CD4-positive, alpha-beta T cell treated with Interleukin-21 for 1 hour (primary cell): Measurements from ENCODE around the gene ANKRD55.
"Not testable (repeated sequence)": the region's sequence is repeated elsewhere in the genome, so short reads cannot be mapped to it uniquely, and the experiment has no call there.

Experiments
- DNase-seq: peaks from one replicate; pipeline ENCODE4 v3.0.0-alpha.2; 2020

Gene ANKRD55

GRCh38 chr5:56142614-56143372, 90.3 kb downstream of the ANKRD55 start:
- DNase-seq = no peak

- DNase-seq = no peak
Observed at GRCh38 chr5:56142233-56142613, 90.9 kb downstream of the ANKRD55 start.

- DNase-seq = no peak
Observed at GRCh38 chr5:56140073-56140472, 93.1 kb downstream of the ANKRD55 start.

GRCh38 chr5:56130664-56131063, 102.5 kb downstream of the ANKRD55 start:
- DNase-seq = no peak

GRCh38 chr5:56129288-56129687, 103.8 kb downstream of the ANKRD55 start:
- no peak for DNase-seq

GRCh38 chr5:56128113-56128512, 105.0 kb downstream of the ANKRD55 start:
- no peak for DNase-seq

- no peak for DNase-seq
Observed at GRCh38 chr5:56126487-56127179, 106.5 kb downstream of the ANKRD55 start.

GRCh38 chr5:56123531-56124243, 109.4 kb downstream of the ANKRD55 start:
- DNase-seq = no peak

- DNase-seq = not testable (repeated sequence)
Observed at GRCh38 chr5:56122360-56122985, 110.7 kb downstream of the ANKRD55 start.

- no peak for DNase-seq
Observed at GRCh38 chr5:56119050-56119449, 114.1 kb downstream of the ANKRD55 start.

GRCh38 chr5:56116599-56117141, 116.5 kb downstream of the ANKRD55 start:
- DNase-seq = no peak

GRCh38 chr5:56115589-56115988, 117.5 kb downstream of the ANKRD55 start:
- no peak for DNase-seq

GRCh38 chr5:56112526-56113121, 120.5 kb downstream of the ANKRD55 start:
- no peak for DNase-seq

GRCh38 chr5:56111404-56111781, 121.7 kb downstream of the ANKRD55 start:
- DNase-seq = no peak

- no peak for DNase-seq
Observed at GRCh38 chr5:56110646-56111403, 122.3 kb downstream of the ANKRD55 start.

- no peak for DNase-seq
Observed at GRCh38 chr5:56108246-56108645, 124.9 kb downstream of the ANKRD55 start.

- no peak for DNase-seq
Observed at GRCh38 chr5:56106837-56107236, 126.3 kb downstream of the ANKRD55 start.

- DNase-seq = no peak
Observed at GRCh38 chr5:56105511-56106291, 127.4 kb downstream of the ANKRD55 start.

GRCh38 chr5:56102889-56103288, 130.2 kb downstream of the ANKRD55 start:
- DNase-seq = no peak

GRCh38 chr5:56102207-56102606, 130.9 kb downstream of the ANKRD55 start:
- not testable (repeated sequence) for DNase-seq

- DNase-seq = no peak
Observed at GRCh38 chr5:56101180-56101579, 131.9 kb downstream of the ANKRD55 start.
